Mammary epithelial cell (primary cell): ENCODE data around the gene ADAMTS17.

ENCODE experiments used
- CTCF ChIP-seq, 2 donors: IDR thresholded peaks in 1 of 2; conservative IDR thresholded peaks in 1 of 2; 2 replicates each; pipeline ENCODE4 v1.5.1; 2011 to 2012; ENCODE audit warnings: inconsistent platforms in 2 of 2, low read length in 2 of 2, mild to moderate bottlenecking in 2 of 2, control low read depth in 1 of 2, low read depth in 1 of 2; ENCODE audit not compliant: insufficient read depth in 1 of 2; ENCODE audit errors: extremely low read depth in 1 of 2
- EZH2 ChIP-seq: IDR thresholded peaks from 2 replicates; pipeline ENCODE4 v1.6.1; 2012; ENCODE audit warnings: low read length, inconsistent platforms, borderline replicate concordance

GRCh38 chr15:100245487-100245820, 96.3 kb downstream of the ADAMTS17 start:
- TF ChIP-seq EZH2 (no peak), CTCF (conservative IDR thresholded peaks at IDR 0.05 in 1 of 2, IDR thresholded peaks at IDR 0.05 in 1 of 2; ENCODE audit: extremely low read depth in 1 of 2, insufficient read depth in 1 of 2, low read depth in 1 of 2, low read length in 2 of 2) (no peak)
